Hematopoietic multipotent progenitor cell treated with erythropoietin and hydrocortisone succinate and interleukin-3 and kit ligand, for 4 days (in vitro differentiated cells): ENCODE results near the gene RPL31.
A peak's percentile ranks its signal among the peaks of the same experiment; 100 is the strongest.

Experiments used
- DNase-seq: peaks from one replicate; pipeline ENCODE4 v3.0.0-alpha.2; 2015

RPL31 gene

DNA sequence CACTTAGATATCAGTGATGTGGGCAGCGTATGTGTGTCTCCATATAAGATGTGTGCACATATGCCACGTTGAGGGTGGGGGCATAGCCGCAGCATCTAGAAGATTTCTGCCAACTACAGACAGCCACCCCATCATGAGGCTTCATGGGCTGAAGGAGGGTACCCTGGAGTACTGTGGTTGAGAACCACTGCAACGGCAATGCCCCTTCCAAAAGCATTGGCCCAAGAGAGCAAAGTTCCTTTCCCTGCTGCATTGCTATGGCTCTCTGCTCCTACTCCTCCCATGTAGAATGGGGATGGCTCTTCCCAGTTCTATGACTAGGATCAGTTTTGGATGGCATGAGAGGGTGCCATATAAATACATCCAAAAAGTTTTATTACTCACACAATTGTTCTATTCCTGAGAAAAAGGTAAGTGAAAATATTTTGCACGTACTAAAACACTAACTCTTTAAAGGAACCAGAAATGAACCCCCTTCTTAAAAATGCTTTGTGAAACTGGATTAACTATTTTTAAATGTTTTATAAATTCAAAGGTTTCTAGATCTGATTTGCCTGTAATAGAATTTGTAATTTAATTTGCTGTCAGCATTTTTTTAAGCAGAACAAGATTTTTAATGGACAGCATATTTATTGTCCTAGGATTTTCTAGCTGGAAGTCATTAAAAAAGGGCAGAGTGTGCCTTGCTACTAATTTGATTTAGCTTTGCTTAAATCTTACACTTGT is 4.4 kb upstream of the RPL31 start:
- no peak for DNase-seq

DNA sequence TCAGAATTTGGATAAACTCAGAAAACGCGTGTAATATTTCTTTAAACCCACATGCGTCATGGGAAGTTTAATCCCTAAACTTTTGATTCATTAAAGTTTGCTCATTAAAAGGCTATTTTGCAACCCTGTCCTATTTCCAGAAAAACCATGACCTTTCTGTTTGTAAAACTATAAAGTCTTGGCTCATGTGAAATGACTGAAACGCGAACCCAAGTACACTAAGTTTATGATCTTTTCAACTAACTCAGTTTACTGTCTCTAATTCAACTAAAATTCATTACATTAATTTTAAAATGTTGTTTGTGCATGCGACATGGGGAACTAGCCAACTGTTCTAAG is 3.9 kb upstream of the RPL31 start:
- no peak for DNase-seq

DNA sequence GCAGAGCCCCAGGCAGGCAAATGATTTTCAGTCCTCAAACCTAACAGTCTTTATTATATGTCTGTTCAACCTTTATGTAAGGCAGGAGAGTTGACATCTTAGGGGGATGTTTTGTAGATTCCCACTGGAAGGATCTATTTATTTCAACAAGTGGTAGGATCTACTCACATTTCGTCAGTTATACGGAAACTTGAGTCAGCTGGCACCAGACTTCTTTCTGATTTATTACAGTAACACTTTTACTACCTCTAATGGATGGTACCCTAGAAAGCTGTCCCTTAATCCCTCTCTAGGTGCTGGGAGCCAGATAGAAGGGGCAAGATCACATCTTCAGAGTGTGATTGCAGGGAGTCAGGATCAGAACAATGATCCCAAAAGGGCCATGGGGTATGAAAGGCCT is 2.1 kb upstream of the RPL31 start:
- DNase-seq, result no peak

DNA sequence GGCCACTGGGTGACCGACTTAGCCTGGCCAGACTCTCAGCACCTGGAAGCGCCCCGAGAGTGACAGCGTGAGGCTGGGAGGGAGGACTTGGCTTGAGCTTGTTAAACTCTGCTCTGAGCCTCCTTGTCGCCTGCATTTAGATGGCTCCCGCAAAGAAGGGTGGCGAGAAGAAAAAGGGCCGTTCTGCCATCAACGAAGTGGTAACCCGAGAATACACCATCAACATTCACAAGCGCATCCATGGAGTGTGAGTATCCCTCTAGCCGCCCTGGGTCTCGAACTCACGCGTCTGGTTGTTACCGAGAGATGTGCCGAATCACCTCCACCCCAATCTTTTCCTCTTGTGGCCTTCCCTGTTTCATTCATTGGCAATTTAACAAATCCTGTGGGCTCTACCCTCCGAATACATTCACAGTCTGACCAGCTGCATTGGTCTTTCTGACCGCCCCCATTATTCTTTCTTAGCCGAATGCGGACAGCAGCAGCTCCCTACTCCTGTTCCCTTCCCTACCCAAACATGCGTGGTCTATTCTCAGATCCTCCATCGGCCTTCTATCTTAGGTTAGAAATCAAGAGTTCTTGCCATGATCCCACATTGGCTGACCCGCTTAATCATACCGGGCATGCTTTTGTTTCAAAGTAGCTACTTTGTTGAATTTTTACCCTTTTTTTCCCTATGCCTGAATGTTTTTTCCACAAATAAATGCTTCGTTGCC is 631 bp downstream of the RPL31 start:
- DNase-seq, result peak; percentile 49

DNA sequence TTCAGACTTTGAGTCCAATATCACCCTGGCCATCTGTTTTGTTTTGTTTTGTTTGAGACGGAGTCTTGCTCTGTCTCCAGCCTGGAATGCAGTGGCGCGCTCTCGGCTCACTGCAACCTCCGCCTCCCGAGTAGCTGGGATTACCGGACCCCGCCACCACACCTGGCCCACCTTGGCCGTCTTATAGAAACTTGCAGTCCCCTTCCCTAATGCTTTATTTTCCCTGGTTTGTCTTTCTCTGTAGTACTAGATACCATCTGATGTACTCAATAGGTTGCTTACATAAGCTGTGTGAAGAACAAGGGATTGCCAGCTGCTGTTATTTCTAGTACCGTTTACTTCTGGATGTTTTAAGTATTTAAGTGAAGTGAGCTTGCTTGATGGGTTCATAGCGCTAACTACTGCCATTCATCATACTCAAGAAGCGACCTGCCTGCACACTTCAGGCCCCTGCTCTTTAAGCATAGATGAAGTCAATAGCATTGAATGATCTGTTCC is 1.2 kb downstream of the RPL31 start:
- DNase-seq, result peak; percentile 16

DNA sequence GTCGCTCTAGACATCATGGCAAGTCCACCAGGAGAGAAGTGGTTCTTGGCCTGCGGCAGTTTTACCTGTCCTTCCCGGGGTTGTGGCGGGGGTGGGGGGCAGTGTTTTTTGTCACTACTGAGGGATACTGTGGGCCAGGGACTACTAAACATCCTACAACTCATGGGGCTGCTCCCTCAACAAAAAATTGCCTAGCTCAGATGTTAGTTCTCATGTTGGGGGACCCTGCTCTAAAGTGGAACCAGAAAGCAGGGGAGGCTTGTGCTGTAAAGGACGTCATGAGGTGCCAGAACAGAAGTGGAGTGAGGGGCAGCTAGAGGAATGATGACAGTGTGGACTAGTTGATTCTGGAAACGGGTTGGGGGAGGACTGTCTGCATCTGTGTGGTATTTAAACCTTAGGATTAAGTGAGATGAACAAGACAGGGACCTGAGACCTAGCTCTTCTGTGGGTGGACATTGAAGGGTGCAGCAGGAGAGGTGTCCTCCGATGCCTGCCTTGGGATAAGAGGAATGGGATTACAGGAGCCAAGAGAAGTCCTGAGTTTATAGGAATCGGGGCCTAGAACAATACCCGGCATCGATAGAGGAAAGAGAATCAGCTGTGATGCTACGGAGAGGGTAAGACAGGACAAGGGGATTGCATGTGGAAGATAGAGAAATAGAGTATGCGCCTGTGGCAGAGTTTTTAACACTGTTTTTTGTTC is 2.7 kb downstream of the RPL31 start:
- DNase-seq, result no peak

DNA sequence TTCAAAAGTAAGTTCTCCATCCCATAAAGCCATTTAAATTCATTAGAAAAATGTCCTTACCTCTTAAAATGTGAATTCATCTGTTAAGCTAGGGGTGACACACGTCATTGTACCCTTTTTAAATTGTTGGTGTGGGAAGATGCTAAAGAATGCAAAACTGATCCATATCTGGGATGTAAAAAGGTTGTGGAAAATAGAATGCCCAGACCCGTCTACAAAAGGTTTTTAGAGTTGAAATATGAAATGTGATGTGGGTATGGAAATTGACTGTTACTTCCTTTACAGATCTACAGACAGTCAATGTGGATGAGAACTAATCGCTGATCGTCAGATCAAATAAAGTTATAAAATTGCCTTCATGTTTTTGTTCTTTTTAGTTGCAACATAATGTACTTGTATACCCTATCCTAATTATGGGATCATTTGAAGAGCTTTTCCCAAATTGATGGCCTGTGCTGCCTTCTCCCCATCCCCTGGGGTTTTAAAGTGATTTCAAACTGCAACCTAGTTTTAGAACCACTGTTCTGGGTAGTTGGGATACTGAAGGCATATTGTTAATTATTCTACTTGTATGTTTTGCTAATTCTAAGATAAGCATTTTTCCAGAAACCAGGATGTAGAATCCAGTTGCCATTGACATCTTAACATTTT is 4.1 kb downstream of the RPL31 start:
- no peak for DNase-seq

DNA sequence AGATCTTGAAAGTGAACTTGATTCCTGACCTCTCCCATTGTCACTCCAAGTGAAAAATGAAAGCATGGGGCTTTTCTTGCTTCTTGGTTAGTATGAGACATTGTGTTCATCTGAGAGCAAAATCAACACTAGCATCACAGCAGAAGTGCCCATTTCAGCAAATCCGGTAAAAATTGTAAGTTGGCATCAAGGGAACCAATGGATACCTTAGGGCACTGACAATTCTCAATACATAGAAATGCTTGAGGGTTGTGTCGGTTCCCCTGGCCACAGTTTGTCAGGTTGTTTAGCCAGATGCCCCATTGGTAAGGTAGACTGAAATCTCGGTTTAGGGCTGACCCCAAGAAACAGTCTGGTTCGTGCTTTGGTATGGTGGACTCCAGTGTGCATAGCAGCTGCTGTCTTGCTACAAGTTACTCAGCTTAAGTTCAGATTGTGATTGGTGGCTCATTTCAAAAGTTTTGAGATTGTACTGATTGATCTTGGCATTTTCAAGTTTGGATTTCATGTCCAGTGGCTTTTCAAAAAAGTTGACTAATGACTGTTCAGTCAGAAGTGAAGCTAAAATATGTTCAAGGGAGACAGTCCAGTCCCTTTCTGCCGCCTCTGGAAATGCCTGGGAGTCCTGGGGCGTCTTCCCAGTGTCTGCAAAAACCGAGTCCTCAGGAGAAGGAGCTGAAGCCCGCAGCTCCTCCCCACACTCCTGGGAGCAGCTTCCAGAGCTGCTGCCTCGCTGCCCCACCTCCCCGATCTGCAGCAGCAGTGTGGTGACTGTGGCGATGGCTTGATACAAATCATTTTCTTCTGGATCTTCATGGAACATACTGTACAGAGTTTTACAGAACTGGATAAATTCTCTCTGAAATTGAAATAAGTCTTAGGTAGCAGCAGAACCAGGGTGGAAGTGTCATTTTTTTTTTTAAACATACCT is 5.6 kb downstream of the RPL31 start:
- DNase-seq, result peak; percentile 19

DNA sequence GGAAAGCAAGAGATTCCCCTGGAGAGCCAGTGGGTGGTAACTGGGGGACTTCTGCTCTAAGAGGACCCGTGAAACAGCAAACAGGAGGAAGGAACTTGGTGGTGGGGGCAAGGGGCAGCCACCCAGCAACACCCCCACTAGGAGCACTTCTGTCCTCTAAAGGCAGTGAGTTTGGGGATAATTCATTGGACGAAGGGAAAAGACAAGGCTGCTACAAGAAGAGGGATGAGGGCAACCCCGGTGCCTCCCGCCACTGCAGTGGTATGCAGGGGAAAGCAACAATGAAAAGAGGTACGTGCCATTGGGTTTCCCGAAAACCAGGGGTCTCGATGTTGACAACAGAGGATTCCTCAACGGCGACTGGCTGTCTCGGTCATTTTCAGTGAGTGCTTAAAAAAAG is 9.1 kb downstream of the RPL31 start:
- no peak for DNase-seq

DNA sequence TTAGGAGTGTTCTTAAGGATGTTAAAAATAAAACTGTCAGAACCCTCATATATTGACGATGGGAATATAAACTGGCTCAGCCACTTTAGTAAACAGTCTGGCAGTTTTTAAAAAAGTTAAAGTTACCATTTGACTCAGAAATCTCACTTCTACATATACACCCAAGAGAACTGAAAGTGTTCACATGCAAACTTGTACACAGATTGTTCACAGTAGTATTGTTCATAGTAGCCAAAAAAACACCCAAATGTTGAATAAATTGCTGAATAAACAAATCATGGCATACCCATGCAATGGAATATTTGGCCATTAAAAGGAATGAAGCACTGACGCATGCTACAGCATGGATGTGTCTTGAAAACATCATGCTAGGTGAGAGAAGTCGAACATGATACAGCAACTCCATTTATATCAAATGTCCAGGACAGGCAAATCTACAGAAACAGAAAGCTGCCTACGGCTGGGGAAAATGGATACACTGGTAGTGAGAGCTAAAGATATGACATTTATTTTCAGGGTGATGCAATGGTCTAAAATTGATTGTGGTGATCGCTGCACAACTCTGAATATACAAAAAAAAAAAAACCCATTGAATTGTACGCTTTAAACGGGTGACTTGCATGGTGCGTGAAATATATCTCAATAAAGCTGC is 10.1 kb downstream of the RPL31 start:
- DNase-seq, result no peak

DNA sequence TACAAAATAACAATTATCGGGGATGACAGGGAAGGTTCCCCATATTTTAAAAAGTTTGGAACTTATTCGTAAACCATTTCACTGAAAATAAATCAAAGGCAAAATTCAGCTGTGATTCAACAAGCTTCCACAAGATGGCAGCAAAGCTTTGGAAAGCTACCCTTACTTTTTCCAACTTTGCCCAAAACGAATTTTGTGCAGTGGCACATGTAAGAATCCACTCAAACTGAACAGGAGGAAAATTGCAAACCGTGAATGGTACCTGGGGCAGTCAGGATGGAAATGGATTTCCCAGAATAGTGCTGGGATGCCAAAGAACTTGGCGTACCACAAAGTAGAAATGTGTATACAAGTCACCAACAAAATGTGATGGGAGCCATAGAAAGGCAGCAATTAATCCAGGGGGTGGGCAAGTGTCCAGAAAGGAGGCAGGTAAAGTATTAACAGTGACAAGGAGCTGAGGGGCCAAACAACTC is 10.7 kb downstream of the RPL31 start:
- DNase-seq, result peak; percentile 73

DNA sequence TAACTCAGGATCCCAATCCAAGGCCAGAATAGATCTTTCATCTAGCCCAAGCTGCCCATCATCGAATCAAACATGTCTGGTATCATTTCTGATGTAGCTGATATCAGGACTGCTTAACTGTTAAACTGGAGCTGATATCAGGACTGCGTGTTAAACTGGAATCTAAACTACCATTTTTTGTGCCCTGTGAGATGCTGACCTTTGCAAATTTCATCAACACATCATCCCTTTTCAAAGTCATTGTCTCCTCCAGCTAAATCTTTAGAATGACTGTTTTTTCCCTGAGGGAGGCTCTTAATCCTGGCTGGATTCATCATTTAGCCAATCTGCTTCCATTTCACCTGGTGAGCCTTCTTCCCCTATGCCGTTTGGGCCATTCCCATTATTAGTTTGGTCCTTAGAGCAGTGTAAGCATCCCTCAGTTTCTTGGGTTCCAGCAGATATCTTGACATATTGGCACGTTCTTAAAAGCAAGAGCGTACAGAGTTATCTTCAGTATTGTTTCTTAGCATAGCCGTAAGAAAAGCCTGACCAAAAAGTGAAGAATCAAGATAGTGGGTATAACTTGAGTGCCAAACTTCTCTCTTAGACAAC is 12.3 kb downstream of the RPL31 start:
- no peak for DNase-seq

DNA sequence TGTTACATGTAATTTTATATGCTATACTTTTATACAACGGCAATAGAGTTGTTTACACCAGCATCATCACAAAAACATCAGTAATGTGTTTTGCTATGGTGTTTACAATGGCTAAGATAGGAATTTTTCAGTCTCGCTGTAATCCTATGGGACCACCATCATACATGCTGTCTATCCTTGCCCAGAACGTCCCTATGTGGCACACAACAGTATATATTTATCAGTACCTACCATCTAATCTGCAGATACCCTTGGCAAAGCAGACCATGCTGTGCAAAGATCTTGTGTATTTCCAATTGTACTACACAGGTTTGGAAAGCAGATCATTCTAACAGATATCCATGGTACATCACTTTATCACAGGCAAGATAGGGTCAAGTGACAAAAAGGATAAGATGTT is 15.3 kb downstream of the RPL31 start:
- no peak for DNase-seq

DNA sequence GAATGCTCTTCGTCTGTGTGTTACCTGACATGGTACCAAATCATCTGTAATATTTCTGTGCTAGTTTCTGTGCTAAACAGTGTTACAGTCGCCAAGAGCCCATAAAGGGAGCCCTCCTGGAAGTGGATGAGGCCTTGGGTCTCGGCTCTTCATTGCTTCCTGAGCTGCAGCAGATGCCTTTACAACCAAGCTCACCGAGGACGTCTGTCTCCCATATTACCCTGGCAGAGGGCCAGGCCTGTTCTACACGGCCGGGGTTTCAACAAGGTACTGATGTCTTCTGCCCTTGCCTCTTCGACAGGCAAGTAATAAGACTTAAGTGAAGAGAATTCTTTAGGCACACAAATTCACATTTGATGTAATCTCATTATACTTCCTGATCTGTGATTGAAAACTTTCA is 16.8 kb downstream of the RPL31 start:
- DNase-seq, result no peak

DNA sequence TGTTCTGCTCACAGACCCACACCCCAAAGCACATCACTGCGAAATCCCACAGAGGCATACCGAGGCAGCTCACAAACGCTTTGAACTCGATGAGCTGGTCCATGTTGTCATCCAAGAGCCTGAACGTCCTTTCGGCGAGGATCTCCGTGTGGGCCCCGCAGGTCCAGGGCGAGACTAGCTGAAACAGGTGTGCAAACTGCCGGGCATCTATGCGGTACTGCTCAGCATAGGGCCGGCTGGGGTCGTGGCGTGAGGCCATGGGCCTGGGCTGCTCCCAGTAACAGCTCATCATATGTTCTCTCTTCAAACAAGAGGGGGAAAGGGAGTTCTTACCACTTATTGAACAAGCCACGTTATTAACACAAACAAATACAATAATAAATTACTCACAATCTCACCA is 20.1 kb downstream of the RPL31 start:
- DNase-seq, result no peak

DNA sequence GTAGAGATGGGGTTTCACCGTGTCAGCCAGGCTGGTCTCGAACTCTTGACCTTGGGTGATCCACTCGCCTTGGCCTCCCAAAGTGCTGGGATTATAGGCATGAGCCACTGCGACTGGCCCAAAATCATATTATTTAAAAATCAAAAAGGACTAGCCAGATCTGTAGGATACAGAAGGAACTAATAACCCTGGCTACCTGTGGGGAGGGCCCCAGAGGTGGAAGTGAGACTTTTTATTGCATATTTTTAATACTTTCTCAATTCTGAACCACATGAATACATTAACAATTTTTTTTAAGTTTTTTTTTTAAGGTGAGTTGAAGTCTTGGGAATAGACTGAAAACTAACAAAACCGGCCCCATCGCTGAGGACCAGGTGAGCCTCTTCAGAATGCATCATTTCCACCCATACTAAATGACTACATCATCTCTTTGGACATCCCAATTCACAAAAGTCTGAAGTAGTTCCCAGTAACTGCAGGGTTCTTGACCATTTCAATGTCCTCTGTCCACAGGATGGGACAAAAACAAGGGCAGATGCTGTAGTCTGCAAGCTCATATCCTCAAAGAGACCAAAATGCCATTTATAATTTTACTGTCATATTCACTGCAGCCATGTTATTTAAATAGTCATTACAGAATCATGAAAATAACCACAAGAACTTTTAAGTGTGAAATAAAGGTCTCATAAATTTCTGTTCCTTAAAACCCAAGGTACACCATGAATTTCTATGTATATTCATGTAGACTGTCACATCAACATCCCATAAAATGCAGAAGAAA is 21.4 kb downstream of the RPL31 start:
- no peak for DNase-seq

DNA sequence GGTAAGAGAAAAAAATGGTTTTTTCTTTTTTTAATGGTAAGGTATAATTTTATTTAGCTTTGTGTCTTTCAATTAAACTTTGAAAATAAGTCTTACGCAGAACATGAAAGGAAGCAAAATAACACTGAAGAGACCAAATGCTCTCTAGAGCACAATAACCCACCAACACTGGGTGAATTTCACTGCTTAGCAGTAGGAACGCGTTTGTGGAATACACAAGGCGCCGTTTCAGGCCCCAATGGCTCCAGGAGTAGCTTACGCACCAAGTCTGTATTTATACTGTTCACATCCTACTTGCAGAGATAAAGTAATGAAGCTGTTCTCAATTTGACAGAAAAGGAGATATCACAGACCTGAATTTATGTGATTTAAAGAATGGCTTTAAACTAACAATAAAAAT is 23.5 kb downstream of the RPL31 start:
- DNase-seq, result no peak

DNA sequence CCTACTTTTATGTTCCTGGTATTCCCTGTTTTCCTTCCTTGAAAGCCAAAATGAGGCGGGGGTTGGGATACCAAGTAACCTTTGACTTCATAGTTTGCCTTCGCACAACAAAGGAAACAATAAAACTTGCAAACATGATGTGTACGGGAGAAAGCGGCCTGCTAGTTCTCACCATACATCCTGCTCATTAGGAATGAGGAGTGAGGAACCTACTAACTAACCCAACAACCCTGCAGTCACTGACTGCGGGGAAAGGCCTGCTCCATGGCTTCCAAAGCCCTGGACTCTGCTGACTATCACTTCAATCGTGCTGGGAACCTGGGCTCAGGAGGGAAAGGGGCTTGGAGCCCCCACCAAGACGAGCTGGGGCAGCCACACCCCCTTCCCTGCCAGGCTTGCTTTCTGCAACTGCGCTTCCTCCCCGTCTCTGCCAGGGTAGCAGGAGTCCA is 24.2 kb downstream of the RPL31 start:
- DNase-seq, result no peak

DNA sequence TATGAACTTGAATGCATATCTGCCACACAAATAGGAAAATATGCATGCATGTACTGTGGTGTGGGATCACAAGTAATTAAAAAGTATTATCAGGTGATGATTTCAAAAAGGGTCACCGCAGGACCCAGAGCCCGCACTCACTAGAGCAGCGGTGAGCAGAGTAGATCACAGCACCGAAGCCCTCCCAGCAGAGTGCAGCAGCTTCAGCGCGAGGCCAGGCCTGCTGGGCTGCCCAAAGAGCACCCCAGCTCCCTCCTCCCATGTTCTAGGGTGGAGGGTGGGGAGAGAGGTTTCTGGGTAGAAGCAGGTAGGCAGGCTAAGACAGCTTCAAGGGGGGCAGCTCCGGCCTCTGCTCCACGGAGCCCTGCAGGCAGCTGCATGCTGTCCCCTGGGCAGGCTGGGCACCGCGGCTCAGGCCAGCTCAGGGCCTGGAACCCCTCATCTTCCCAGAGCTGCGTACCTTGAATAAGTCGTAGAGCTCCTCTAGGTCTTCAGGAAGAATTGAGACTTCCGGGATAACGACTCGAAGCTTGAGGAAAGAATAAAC is 24.9 kb downstream of the RPL31 start:
- no peak for DNase-seq

DNA sequence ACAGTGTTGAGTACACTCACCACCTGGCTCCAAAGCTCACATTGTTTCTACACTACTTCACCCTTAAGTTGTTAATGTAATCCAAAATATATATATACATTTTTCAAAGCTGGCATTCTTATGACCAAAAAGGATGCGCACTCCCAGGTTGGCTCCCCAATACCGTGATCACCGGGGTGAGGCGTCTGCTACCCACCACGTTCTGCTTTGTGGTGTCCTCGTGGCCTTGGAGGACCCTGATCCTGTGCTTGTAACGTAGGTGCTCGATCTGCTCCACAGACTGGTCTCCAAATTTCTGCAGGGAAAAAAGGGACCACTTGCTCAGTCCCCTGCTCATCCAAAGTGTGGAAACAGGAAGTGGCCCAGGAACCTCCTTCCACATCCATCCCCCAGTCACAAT is 25.8 kb downstream of the RPL31 start:
- no peak for DNase-seq
